GM19372 (cell line): ENCODE measurements around the gene RTL5.

Experiments
- ATAC-seq: cut with Tn5 transposase; IDR thresholded peaks from one replicate; pipeline ENCODE4 v1.9.1; 2021; ENCODE audit warnings: mild to moderate bottlenecking, low read depth, moderate library complexity; ENCODE audit not compliant: unreplicated experiment

Gene RTL5

GRCh38 chrX:72110051-72110875 is 21.5 kb downstream of the RTL5 start:
- ATAC-seq, result no peak

DNA sequence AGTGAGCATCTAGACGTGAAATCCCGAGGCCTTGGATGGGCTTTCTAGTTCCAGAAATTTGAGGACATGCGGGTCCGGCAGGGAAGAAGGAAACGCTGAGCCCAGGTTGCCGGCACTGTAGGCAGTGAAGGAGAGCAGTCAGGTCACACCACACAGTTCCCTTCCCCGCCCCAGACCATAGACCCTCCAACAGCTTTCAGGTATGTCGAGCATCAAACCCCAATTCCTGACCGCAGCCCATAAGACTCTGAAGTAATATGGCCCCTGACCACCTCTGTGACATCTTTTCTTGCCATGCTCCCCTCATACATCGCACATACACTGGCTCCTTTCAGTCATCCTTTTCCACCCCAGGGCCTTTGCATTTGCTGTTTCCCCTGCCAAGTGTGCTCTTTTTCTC is 23.0 kb downstream of the RTL5 start:
- ATAC-seq, result no peak

- no peak for ATAC-seq
These were observed 23.7 kb downstream of the RTL5 start for GRCh38 chrX:72107841-72108595.

GRCh38 chrX:72107320-72107719 is 24.4 kb downstream of the RTL5 start:
- ATAC-seq, result no peak

DNA sequence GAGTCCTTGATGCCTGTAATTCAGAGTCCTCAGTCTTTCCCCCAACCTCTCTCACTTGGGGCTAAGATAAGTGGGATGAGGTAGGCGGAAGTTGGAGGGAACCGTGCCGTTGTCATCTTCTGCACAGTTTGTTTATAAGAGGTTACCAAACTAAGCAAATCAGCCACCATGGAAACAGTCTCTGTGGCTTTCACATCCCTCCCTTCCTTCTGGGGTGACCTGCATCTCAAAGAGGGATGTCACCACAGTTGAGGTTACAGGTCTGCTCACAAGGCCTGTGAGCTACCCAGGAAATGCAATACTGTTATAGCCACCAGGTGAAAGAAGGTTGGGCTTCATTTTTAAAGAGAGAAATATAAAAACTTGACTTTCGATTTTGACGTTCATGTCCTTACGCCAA is 26.3 kb downstream of the RTL5 start:
- ATAC-seq, result no peak

DNA sequence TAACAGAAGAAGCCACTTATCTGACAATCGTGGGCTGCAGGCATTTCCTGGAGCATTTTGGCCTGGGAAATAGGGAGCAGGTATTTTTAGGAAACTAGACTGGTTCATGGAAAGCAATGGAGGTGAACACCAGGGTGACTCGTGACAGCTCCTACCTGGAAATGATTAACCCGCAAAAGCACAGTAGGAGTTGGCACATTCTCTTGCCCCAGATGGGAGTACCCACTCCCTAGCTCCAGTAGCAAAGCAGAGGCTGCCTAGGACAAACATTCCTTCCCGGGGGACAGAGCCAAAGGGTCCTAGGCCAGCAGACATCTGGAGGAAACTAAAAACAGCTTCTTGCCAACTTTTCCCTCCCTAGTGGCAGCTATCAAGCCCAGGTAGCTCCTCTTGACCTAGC is 29.0 kb downstream of the RTL5 start:
- no peak for ATAC-seq

DNA sequence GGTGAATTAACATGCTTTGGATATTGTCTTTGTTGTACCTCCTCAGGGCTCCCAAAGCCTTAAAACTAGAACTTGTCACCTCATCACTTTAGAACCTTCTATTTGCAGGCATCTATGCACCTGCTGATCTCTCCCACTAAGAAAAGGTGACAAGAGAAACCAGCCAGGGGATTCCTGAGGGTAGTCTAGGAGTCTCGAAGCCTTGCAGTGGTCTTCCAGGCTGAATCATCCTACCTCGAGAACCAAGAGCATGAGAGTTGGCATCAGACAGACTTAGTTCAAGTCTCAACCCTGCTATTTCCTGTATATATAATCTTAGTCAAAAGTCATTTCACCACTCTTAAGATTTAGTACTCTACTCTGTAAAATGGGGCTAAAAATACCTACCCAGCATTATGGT is 29.6 kb downstream of the RTL5 start:
- ATAC-seq, result no peak

DNA sequence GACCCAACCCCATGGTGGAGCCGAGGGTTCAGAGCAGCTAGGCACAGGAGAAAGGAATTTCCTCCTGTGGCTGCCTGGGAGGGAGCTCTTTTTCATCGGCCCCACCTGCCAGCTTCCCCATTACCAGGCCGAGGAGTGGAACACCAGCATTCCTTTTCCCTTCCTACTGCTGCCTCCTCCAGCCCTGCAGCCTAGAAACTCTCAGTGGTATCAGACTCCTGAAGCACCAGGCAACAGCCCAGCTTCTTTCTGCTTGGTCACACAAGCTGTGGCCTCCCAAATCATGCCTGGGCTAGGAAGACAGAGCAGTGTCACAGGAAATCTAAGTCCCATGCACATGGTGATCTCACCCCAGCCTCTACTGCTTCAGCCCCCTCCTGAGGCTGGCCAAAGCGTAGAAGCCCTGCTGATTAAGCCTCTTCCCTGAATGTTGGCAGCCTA is 30.1 kb downstream of the RTL5 start:
- ATAC-seq, result no peak

GRCh38 chrX:72100824-72101351 is 30.8 kb downstream of the RTL5 start:
- ATAC-seq, result peak; percentile 80

GRCh38 chrX:72100051-72100755 is 31.5 kb downstream of the RTL5 start:
- no peak for ATAC-seq

GRCh38 chrX:72097098-72097497 is 34.6 kb downstream of the RTL5 start:
- ATAC-seq, result no peak

- no peak for ATAC-seq
These were observed 36.3 kb downstream of the RTL5 start for GRCh38 chrX:72095370-72095769.

GRCh38 chrX:72094894-72095293 is 36.8 kb downstream of the RTL5 start:
- no peak for ATAC-seq

DNA sequence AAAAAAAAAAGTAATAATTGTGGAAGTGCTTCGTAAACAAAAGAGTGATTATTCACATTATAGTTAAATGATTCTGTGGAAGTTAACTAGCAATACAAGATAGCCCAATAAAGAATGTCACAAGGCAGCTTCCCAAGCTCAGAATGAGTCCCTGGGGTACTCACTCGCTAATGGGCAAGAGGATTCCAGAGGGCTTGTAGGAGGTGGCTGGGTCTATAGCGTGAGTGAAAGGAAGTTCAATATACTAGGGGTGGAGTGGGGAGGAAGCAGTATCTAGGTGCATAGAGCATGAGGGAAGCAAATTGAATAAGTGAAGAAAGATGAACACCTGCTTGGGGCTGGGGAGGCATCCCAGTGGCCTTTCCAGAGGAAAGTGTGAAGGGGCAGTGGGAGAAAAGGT is 42.5 kb downstream of the RTL5 start:
- no peak for ATAC-seq

DNA sequence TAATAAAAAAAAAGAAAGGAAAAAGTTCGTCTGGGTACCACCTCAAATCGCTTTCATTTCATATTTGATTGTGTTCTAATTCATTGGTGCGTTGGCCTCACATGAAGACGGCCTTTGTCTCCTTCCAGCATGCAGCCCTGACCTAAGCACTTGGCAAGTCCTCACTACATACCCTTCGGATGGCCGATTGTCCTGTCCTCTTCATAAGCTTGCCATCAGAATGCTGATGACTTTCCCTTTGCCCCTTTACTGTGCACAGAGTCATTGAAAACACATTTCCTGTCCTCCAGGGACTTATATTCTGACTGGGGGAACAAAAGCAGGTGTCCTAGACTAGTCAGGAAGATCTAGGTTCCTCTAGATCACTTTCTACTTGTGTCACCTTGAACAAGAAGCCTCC is 43.0 kb downstream of the RTL5 start:
- no peak for ATAC-seq

DNA sequence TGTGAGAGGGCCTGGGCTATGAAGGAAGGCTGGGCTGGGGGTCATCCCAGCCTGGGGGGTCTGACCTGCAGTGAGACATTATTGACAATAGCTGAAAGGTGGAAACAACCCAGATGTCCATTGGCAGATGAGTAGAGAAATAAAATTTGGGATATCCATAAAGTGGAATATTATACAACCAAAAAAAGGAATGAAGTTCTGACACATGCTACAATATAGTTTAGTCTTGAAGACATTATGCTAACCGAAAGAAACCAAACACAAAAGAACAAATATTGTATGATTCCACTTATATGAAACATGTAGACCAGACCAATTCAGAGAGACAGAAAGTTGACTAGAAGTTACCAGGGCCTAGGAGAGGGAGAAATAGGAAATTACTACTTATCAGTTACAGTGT is 44.7 kb downstream of the RTL5 start:
- no peak for ATAC-seq

DNA sequence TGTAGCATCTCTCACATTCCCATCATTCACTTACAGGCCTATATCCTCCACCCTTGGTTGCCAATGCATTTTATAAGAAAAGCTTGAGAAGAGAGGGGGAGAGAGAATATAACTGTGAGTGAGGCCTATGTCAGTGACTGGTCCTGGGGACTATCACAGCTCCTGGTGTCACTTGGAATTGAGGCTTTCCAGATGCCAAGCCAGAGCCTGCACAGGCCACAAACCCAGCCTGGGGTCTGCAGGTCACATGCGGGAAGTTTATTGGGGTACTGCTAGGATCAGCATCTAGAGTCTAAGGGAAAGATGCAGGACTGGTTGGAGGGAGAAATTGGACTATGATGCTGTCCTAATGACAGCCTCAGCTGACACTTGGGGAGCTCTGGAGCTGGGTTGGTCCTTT is 47.6 kb downstream of the RTL5 start:
- no peak for ATAC-seq

- no peak for ATAC-seq
These were observed 48.4 kb downstream of the RTL5 start for GRCh38 chrX:72083291-72083690.

DNA sequence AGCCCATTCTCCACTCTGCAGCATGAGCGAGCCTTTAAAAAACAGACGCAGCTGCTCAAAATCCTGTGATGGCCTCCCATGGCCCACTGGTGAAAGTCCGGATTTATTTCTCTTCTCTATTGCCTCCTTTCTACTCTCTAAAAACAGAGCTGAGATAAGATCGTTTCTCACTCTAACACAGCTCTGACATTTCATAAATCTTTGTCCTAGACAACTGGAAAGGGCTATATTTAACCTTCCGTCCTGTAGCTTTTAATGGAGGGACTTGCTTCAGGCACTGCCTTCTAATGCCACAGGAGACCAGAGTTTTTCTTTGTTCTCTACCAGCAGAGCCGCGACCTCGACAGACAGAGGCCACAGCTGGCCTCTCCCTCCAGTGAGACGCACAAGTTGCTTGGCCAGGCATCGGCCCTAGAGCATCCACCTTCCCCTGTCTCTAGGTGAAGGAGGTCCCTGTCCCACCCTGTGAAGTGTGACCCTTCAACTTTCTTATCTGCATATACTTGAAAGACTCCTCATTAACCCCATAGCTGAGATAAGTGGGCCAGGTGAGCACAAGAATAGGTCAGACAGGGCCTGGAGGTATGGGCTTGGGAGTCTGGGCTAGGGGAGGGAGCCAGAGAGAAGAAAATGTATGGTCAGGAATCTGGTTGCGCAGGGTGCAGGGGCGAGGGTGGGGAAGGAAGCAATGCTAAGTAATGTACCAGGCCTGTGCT is 50.0 kb downstream of the RTL5 start:
- no peak for ATAC-seq

DNA sequence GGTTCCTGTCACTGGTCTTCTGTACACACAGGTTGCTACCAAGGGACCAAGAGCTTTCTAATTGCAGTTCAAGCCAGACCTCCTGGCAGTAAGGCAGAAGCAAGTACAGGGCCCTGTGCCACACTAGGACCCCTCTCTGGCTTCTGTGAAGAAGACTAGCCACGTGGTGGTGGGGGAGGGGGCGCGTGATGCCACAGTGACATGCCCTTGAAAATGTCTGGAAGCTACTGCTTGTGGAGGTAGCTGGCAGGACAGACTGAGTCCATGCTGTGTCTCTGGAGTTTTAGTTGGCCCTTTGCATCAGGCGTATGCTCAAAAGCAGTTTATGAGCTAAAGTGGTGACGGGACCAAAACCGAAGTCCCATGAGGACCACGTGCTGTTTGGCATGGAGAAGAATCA is 50.9 kb downstream of the RTL5 start:
- ATAC-seq, result no peak
